H1 (cell line): ENCODE data around the gene MYRF. TPM values are rescaled to one million over a fixed set of nuclear protein-coding genes. Genes with fewer than 3 reads are reported as not detected.

Experiments
- CTCF ChIA-PET: fragments of 300-600 bp; sonication (Branson Sonifier 250); formaldehyde crosslinking; loops from one replicate; lab custom pipeline; 2021; ENCODE audit not compliant: partially characterized antibody; lab: Charles Lee
- POLR2A ChIA-PET: fragments of 300-600 bp; sonication (Branson Sonifier 250); formaldehyde crosslinking; loops from one replicate; lab custom pipeline; 2021; ENCODE audit warnings: inconsistent platforms; ENCODE audit not compliant: partially characterized antibody; lab: Charles Lee
- DNase-seq, 2 experiments: peaks; one replicate each; pipeline versions ENCODE4 v3.0.0 to v3.0.0-alpha.2; 2010 to 2022; ENCODE audit warnings: low spot score in 2 of 2, low read depth in 1 of 2, mixed read lengths in 1 of 2
- FAIRE-seq: peaks from 2 replicates; lab custom pipeline; 2011; peaks lifted over from hg19 to GRCh38; lab: Jason Lieb, UNC
- H2AFZ ChIP-seq: 2 replicates; pipeline ENCODE4 v1.8.1; 2012; ENCODE audit warnings: low read length, inconsistent platforms
- H2AK5ac ChIP-seq: 2 replicates; pipeline ENCODE4 v1.6.1; 2013; ENCODE audit warnings: low read depth, low read length
- H2BK120ac ChIP-seq: replicated peaks from 2 replicates; pipeline ENCODE3; 2013; ENCODE audit warnings: low read depth, low read length, inconsistent platforms
- H2BK12ac ChIP-seq: 2 replicates; pipeline ENCODE4 v1.6.1; 2013; ENCODE audit warnings: low read depth, low read length
- H2BK15ac ChIP-seq: 2 replicates; pipeline ENCODE4 v1.6.1; 2013; ENCODE audit warnings: low read length
- H2BK20ac ChIP-seq: 2 replicates; pipeline ENCODE4 v1.6.1; 2013; ENCODE audit warnings: low read length
- H2BK5ac ChIP-seq: 2 replicates; pipeline ENCODE4 v1.6.1; 2013; ENCODE audit warnings: low read depth, low read length
- H3K14ac ChIP-seq: 2 replicates; pipeline ENCODE4 v1.6.1; 2013; ENCODE audit warnings: inconsistent platforms; ENCODE audit not compliant: insufficient read length
- H3K18ac ChIP-seq: 2 replicates; pipeline ENCODE4 v1.6.1; 2013; ENCODE audit warnings: low read length; ENCODE audit errors: extremely low read depth
- H3K23ac ChIP-seq: 2 replicates; pipeline ENCODE4 v1.6.1; 2013; ENCODE audit warnings: inconsistent platforms; ENCODE audit not compliant: insufficient read length
- H3K23me2 ChIP-seq: 2 replicates; pipeline ENCODE4 v1.6.1; 2013; ENCODE audit warnings: low read depth, low read length
- H3K27ac ChIP-seq: 2 replicates; pipeline ENCODE4 v1.6.1; 2011; ENCODE audit warnings: low read depth, low read length, inconsistent platforms
- H3K27me3 ChIP-seq, 4 experiments: replicated peaks in 1 of 4; 1 replicate in 1 of 4; 2 replicates in 3 of 4; pipeline versions ENCODE4 v1.6.1 to v1.8.1; 2011 to 2013; ENCODE audit warnings: low read length in 3 of 4, mild to moderate bottlenecking in 3 of 4, inconsistent platforms in 2 of 4, mixed read lengths in 2 of 4, moderate library complexity in 1 of 4; ENCODE audit not compliant: control insufficient read depth in 3 of 4, insufficient read depth in 3 of 4; ENCODE audit errors: extremely low read depth in 1 of 4
- H3K36me3 ChIP-seq, 4 experiments: 2 replicates each; pipeline versions ENCODE4 v1.6.1 to v1.8.1; 2011 to 2013; ENCODE audit warnings: mild to moderate bottlenecking in 4 of 4, low read length in 3 of 4, moderate library complexity in 2 of 4, control low read depth in 1 of 4, inconsistent platforms in 1 of 4; ENCODE audit not compliant: insufficient read depth in 4 of 4, control insufficient read depth in 2 of 4
- H3K4ac ChIP-seq: replicated peaks from 2 replicates; pipeline ENCODE3; 2013; ENCODE audit warnings: low read length, low read depth, mixed read lengths, inconsistent platforms; ENCODE audit not compliant: insufficient read length
- H3K4me1 ChIP-seq, 4 experiments: replicated peaks in 1 of 4; 1 replicate in 1 of 4; 2 replicates in 3 of 4; pipeline versions ENCODE4 v1.6.1 to v1.8.1; 2011 to 2013; ENCODE audit warnings: low read length in 3 of 4, inconsistent platforms in 2 of 4, mixed read lengths in 1 of 4; ENCODE audit not compliant: insufficient read depth in 4 of 4, control insufficient read depth in 3 of 4
- H3K4me2 ChIP-seq, 2 experiments: 2 replicates each; pipeline versions ENCODE4 v1.6.1 to v1.8.1; 2011 to 2013; ENCODE audit warnings: low read depth in 2 of 2, low read length in 2 of 2, control low read depth in 1 of 2, inconsistent platforms in 1 of 2, mild to moderate bottlenecking in 1 of 2; ENCODE audit not compliant: insufficient read depth in 1 of 2
- H3K4me3 ChIP-seq, 4 experiments: fragments of 200-600, 300-600 bp in 1 of 4; sonication (generic), shearing (Covaris generic), sonication (Bioruptor Twin) in 1 of 4; 2 replicates each; pipeline versions ENCODE4 v1.5.1 to v1.8.1; 2011 to 2016; ENCODE audit warnings: low read length in 4 of 4, low read depth in 3 of 4, control low read depth in 2 of 4, inconsistent platforms in 2 of 4, mild to moderate bottlenecking in 2 of 4, mixed read lengths in 1 of 4, moderate library complexity in 1 of 4; ENCODE audit not compliant: insufficient read depth in 2 of 4; ENCODE audit errors: extremely low read depth in 1 of 4
- H3K56ac ChIP-seq: replicated peaks from 2 replicates; pipeline ENCODE3; 2013; ENCODE audit warnings: low read depth, mild to moderate bottlenecking, mixed read lengths, low read length, inconsistent platforms; ENCODE audit not compliant: insufficient read length
- H3K79me1 ChIP-seq: 2 replicates; pipeline ENCODE4 v1.6.1; 2013; ENCODE audit warnings: low read depth, low read length, control low read depth
- H3K79me2 ChIP-seq, 2 experiments: 2 replicates each; pipeline versions ENCODE4 v1.6.1 to v1.8.1; 2012 to 2013; ENCODE audit warnings: low read length in 2 of 2, mild to moderate bottlenecking in 2 of 2, inconsistent platforms in 1 of 2; ENCODE audit not compliant: insufficient read depth in 2 of 2, control insufficient read depth in 1 of 2
- H3K9ac ChIP-seq, 4 experiments: replicated peaks in 1 of 4; 1 replicate in 1 of 4; 2 replicates in 3 of 4; pipeline versions ENCODE4 v1.6.1 to v1.8.1; 2011 to 2013; ENCODE audit warnings: low read depth in 3 of 4, low read length in 3 of 4, control low read depth in 2 of 4, mild to moderate bottlenecking in 2 of 4, moderate library complexity in 2 of 4, inconsistent platforms in 1 of 4; ENCODE audit errors: extremely low read depth in 1 of 4
- H3K9me3 ChIP-seq, 2 experiments: 2 replicates each; pipeline versions ENCODE4 v1.6.1 to v1.8.1; 2012 to 2013; ENCODE audit warnings: mild to moderate bottlenecking in 2 of 2, moderate library complexity in 2 of 2, control low read depth in 1 of 2, inconsistent platforms in 1 of 2, low read depth in 1 of 2, low read length in 1 of 2, mixed read lengths in 1 of 2; ENCODE audit not compliant: insufficient read depth in 2 of 2
- H4K20me1 ChIP-seq, 2 experiments: replicated peaks in 1 of 2; 2 replicates each; pipeline versions ENCODE3 to v1.8.1; 2011 to 2013; ENCODE audit warnings: inconsistent platforms in 2 of 2, low read length in 2 of 2, mild to moderate bottlenecking in 1 of 2; ENCODE audit not compliant: insufficient read depth in 2 of 2, control insufficient read depth in 1 of 2
- H4K5ac ChIP-seq: 2 replicates; pipeline ENCODE4 v1.6.1; 2013; ENCODE audit warnings: low read length, low read depth, mixed read lengths, inconsistent platforms; ENCODE audit not compliant: insufficient read length
- H4K8ac ChIP-seq: 2 replicates; pipeline ENCODE4 v1.8.0; 2013; ENCODE audit warnings: mild to moderate bottlenecking, moderate library complexity, low read length, inconsistent platforms; ENCODE audit not compliant: insufficient read depth; ENCODE audit errors: extremely low read depth
- H4K91ac ChIP-seq: replicated peaks from 2 replicates; pipeline ENCODE3; 2013; ENCODE audit warnings: low read length, mixed read lengths, inconsistent platforms; ENCODE audit not compliant: insufficient read length
- EP300 ChIP-seq, 2 experiments: IDR thresholded peaks; 1 replicate in 1 of 2; 2 replicates in 1 of 2; pipeline ENCODE4 v1.6.1; 2011 to 2012; ENCODE audit warnings: low read depth in 2 of 2, low read length in 2 of 2, mild to moderate bottlenecking in 2 of 2, borderline replicate concordance in 1 of 2, inconsistent platforms in 1 of 2, moderate library complexity in 1 of 2
- GTF2F1 ChIP-seq: IDR thresholded peaks from 2 replicates; pipeline ENCODE4 v1.6.1; 2012; ENCODE audit warnings: low read depth, low read length, improper control_type of control experiment, borderline replicate concordance
- JUND ChIP-seq: IDR thresholded peaks from 2 replicates; pipeline ENCODE4 v1.6.1; 2011; ENCODE audit warnings: mild to moderate bottlenecking, improper control_type of control experiment, low read length
- RAD21 ChIP-seq, 2 experiments: IDR thresholded peaks in 1 of 2; conservative IDR thresholded peaks in 1 of 2; 2 replicates each; pipeline ENCODE4 v1.6.1; 2011; ENCODE audit warnings: low read depth in 2 of 2, low read length in 2 of 2, improper control_type of control experiment in 1 of 2, inconsistent platforms in 1 of 2, mild to moderate bottlenecking in 1 of 2, moderate library complexity in 1 of 2
- WGBS, 2 experiments: shearing (Covaris generic) in 1 of 2; methylation state at CpG; one replicate each; pipeline versions ENCODE4 v1.1.6 to v1.1.7; 2013 to 2015; ENCODE audit warnings: low lambda C conversion rate in 2 of 2, mixed read lengths in 2 of 2, inconsistent platforms in 1 of 2, low coverage in 1 of 2, missing lambda C conversion rate in 1 of 2; ENCODE audit not compliant: insufficient replicate concordance in 2 of 2, insufficient coverage in 1 of 2, insufficient read length in 1 of 2; ENCODE audit errors: extremely low coverage in 1 of 2, missing lambda C conversion rate in 1 of 2; 5-methylcytosine and 5-hydroxymethylcytosine counted together
- polyA plus RNA-seq, 7 experiments: library from polyadenylated mRNA; depleted of rRNA in 3 of 7; stranded (reverse) in 5 of 7; unstranded in 2 of 7; fragments of >200 nt in 5 of 7; fragments of 200-250 nt in 2 of 7; gene quantifications; 1 replicate in 5 of 7; 2 replicates in 1 of 7; 4 replicates in 1 of 7; pipeline versions ENCODE4 v1.2.1 to v1.2.3, GENCODE V29; 2011 to 2013; ENCODE audit warnings: missing spikeins in 2 of 7, mixed read lengths in 2 of 7
- total RNA-seq: library from RNA; stranded (reverse); fragmentation: NEBNext Ultra II Directional; extraction: Animal tissue kit (Norgen Biotek cat#: 25700); gene quantifications from 2 replicates; pipeline ENCODE4 v1.2.1, GENCODE V29; 2021

Gene MYRF
- total and polyA plus RNA-seq, 2 of the 8 experiments (the other 6 are each of a cell fraction or from before 2014, with no cell fraction given) = 6.0 to 6.1 TPM

DNA sequence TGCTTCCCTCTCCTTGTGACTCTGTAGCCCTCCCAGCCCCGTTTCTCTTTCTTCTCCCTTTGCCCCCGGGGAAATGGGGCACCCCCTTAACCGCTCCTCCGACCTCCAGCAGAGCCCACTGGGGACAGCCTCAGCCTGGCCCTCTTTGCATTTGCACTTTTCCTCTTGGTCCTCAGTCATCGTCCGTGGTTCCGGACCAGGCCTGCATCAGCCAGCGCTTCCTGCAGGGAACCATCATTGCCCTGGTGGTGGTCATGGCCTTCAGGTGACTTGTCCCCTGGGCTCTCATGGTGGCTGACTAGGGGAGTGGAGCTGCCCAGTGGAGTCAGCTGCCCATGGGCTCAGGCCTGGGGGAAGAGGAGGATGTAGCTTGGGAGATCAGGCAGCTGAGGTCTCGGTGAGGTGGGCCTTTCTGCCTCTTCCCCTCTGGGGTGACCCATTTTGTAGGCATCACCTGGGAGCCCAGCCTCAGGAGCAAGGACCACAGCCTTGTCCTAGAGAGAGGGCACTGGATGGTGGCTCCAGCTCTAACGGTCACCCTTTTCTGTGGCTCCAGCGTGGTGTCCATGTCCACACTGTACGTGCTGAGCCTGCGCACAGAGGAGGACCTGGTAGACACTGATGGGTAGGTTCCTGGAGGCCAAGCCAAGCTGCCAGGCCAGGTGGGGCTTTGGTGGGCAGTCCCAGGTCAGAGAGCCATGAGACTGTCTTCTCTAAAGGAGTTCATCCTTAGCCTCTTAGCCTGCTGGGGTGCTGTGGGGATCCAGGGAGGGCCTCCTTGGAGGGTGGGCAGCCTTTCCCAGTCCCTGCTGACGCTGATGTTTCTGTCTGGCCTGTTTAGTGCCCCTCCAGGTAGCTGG, 27.5 kb downstream of the MYRF start:
- POLR2A ChIA-PET = interaction anchor here (0.5 to 5.2 kb wide), 7 partner anchors 8 to 523 kb away, joined by 3 to 56 read pairs (median 5); partner anchors contain the start of genes FEN1 and TMEM258
- WGBS, 2 experiments = 87% methylated on average over 13 of the region's 14 CpGs; no CpG with 5 or more reads in 1 of the 2 experiments

More for the DNA sequence above, 27.5 kb downstream of the MYRF start:
- no peak overlapping the region for H3K4ac ChIP-seq
- H2BK5ac ChIP-seq = no peak overlapping the region
- H2AFZ ChIP-seq = no peak overlapping the region
- H3K79me2 ChIP-seq = no peaks in the 10 kb centered on the region
- H4K5ac ChIP-seq = no peak overlapping the region
- H4K8ac ChIP-seq = no peak overlapping the region
- H2BK15ac ChIP-seq = no peak overlapping the region
- H3K27me3 ChIP-seq = no peaks in the 10 kb centered on the region; a peak in 1 of 7 replicates
- H3K9ac ChIP-seq = no peak overlapping the region
- H3K18ac ChIP-seq = no peak overlapping the region
- no peaks in the 10 kb centered on the region for H3K79me1 ChIP-seq
- H3K36me3 ChIP-seq = peaks cover 0 to 4% (median 0%) of the 10 kb centered on the region in 4 experiments; a peak in 2 of 8 replicates
- H2BK20ac ChIP-seq = no peak overlapping the region
- peaks cover 0 to 7% (median 5%) of the 10 kb centered on the region in 4 experiments; a peak in 6 of 7 replicates for H3K4me1 ChIP-seq
- no peak overlapping the region for H2AK5ac ChIP-seq
- no peak overlapping the region for H2BK120ac ChIP-seq
- no peak overlapping the region for H3K14ac ChIP-seq
- H3K9me3 ChIP-seq = no peaks in the 10 kb centered on the region
- TF ChIP-seq JUND (no peak), RAD21 (IDR thresholded peaks at IDR 0.05 in 1 of 2, conservative IDR thresholded peaks at IDR 0.05 in 1 of 2; ENCODE audit: low read depth in 2 of 2, low read length in 2 of 2) (no peak), EP300 (IDR thresholded peaks at IDR 0.05; ENCODE audit: borderline replicate concordance in 1 of 2, low read depth in 2 of 2, low read length in 2 of 2) (no peak), GTF2F1 (no peak)
- TF ChIP-seq, all 59 proteins: peak for 0
- H3K27ac ChIP-seq = no peak overlapping the region
- FAIRE-seq = no peak
- H3K23me2 ChIP-seq = no peaks in the 10 kb centered on the region
- no peak overlapping the region for H3K56ac ChIP-seq
- DNase-seq = no peak
- CTCF ChIA-PET = interaction anchor here (0.7 to 7.2 kb wide), 12 partner anchors 8 to 45 kb away, joined by 3 to 48 read pairs (median 6); partner anchors contain the start of genes FEN1, MYRF and TMEM258
- H4K91ac ChIP-seq = no peak overlapping the region
- H4K20me1 ChIP-seq = peaks cover 0 to 3% of the 10 kb centered on the region in 2 experiments
- no peak overlapping the region for H3K4me2 ChIP-seq
- H3K23ac ChIP-seq = no peak overlapping the region
- H3K4me3 ChIP-seq = no peak overlapping the region
- 0 out of 2 replicates have a peak overlapping the region, but pooled peaks have one; percentile 27 for H2BK12ac ChIP-seq
